GM19238 (cell line): ENCODE results near the gene RIMBP2.
"Not testable (repeated sequence)": the region's sequence is repeated elsewhere in the genome, so short reads cannot be mapped to it uniquely, and the experiment has no call there.

ENCODE experiments used
- DNase-seq: peaks from one replicate; pipeline ENCODE4 v3.0.0; 2011; ENCODE audit warnings: low spot score; ENCODE audit not compliant: insufficient read length

Gene RIMBP2

GRCh38 chr12:130715998-130716968 lies at the start of gene RIMBP2:
TSS of gene RIMBP2 (minus strand) at chr12:130716299. CDS start at chr12:130479013, 237,286 bp downstream.
- DNase-seq, result no peak

GRCh38 chr12:130765186-130765659 lies 49.1 kb upstream of the RIMBP2 start:
- DNase-seq, result no peak

- no peak for DNase-seq
Measured at GRCh38 chr12:130764475-130765185, 48.5 kb upstream of the RIMBP2 start.

- DNase-seq, result no peak
Measured at GRCh38 chr12:130764073-130764472, 48.0 kb upstream of the RIMBP2 start.

GRCh38 chr12:130762319-130762675 lies 46.2 kb upstream of the RIMBP2 start:
- no peak for DNase-seq

- peak; percentile 28 for DNase-seq
Measured at GRCh38 chr12:130761537-130762318, 45.6 kb upstream of the RIMBP2 start.

- DNase-seq, result no peak
Measured at GRCh38 chr12:130754234-130754901, 38.3 kb upstream of the RIMBP2 start.

GRCh38 chr12:130752692-130753230 lies 36.7 kb upstream of the RIMBP2 start:
- no peak for DNase-seq

- DNase-seq, result not testable (repeated sequence)
Measured at GRCh38 chr12:130752037-130752436, 35.9 kb upstream of the RIMBP2 start.

GRCh38 chr12:130748786-130749185 lies 32.7 kb upstream of the RIMBP2 start:
- no peak for DNase-seq

- DNase-seq, result peak; percentile 58
Measured at GRCh38 chr12:130747867-130748740, 32.0 kb upstream of the RIMBP2 start.

GRCh38 chr12:130746546-130746945 lies 30.4 kb upstream of the RIMBP2 start:
- DNase-seq, result no peak

GRCh38 chr12:130745921-130746320 lies 29.8 kb upstream of the RIMBP2 start:
- no peak for DNase-seq

GRCh38 chr12:130744274-130744673 lies 28.2 kb upstream of the RIMBP2 start:
- no peak for DNase-seq

GRCh38 chr12:130743606-130744005 lies 27.5 kb upstream of the RIMBP2 start:
- DNase-seq, result no peak

GRCh38 chr12:130743176-130743575 lies 27.1 kb upstream of the RIMBP2 start:
- no peak for DNase-seq

GRCh38 chr12:130742716-130743115 lies 26.6 kb upstream of the RIMBP2 start:
- no peak for DNase-seq

GRCh38 chr12:130742112-130742511 lies 26.0 kb upstream of the RIMBP2 start:
- DNase-seq, result no peak

- no peak for DNase-seq
Measured at GRCh38 chr12:130739571-130739970, 23.5 kb upstream of the RIMBP2 start.

- DNase-seq, result not testable (repeated sequence)
Measured at GRCh38 chr12:130738403-130738802, 22.3 kb upstream of the RIMBP2 start.
